ENCODE data around the gene PAX9. TPM values are rescaled to one million over a fixed set of nuclear protein-coding genes. Genes with fewer than 3 reads are reported as not detected.

The PAX9 gene
- total RNA-seq, 1 donor from 2014 or later: 0.13 TPM

DNA sequence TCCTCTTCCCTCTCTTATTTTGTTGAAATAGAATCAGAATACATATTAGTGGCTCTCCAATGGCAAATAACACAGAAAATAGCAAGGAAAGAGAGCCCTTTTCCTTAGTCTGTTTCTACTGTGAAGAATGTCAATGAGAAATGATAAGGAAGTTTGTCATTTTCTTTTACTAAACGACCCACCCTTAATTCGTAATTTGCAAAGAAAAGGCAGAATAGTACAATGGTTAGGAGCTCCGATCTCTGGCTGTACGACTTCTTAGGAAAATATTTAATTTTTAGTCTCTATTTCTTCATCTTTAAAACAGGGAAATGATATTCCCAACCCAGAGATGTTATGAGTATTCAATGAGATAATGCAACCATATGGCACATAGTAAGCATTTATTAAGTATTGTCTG, 6.0 kb downstream of the PAX9 start:
- Histone ChIP-seq H3K4me3 (ENCODE audit: low read depth, low read length) (no peak overlapping the region), H3K27me3 (ENCODE audit: control insufficient read depth, insufficient read depth, low read length) (peaks cover 41% of the 10 kb centered on the region)
- TF ChIP-seq, protein P1, sequence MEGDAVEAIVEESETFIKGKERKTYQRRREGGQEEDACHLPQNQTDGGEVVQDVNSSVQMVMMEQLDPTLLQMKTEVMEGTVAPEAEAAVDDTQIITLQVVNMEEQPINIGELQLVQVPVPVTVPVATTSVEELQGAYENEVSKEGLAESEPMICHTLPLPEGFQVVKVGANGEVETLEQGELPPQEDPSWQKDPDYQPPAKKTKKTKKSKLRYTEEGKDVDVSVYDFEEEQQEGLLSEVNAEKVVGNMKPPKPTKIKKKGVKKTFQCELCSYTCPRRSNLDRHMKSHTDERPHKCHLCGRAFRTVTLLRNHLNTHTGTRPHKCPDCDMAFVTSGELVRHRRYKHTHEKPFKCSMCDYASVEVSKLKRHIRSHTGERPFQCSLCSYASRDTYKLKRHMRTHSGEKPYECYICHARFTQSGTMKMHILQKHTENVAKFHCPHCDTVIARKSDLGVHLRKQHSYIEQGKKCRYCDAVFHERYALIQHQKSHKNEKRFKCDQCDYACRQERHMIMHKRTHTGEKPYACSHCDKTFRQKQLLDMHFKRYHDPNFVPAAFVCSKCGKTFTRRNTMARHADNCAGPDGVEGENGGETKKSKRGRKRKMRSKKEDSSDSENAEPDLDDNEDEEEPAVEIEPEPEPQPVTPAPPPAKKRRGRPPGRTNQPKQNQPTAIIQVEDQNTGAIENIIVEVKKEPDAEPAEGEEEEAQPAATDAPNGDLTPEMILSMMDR (IDR thresholded peaks at IDR 0.05; ENCODE audit: insufficient read depth, low read length, poor library complexity, severe bottlenecking): no peak

DNA sequence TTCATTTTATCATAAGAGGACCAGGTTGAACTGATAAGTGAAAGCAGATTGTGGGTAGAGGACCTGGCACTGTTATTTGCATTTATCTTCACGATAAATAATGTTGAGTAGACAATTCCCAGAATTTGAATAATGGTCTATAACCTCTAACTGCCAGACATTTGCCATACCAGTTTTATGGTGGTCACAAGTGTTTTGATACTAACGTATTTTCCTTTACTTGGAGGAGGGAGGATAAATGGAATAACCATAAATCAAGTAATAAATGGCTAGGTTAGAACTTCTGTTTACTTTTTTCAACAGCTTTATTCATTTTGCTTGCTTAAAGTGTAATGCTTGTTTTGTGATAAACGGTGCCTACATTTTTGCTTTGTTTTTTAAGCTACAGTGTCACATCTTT, 9.5 kb downstream of the PAX9 start:
- TF ChIP-seq, protein P1 (IDR thresholded peaks at IDR 0.05; ENCODE audit: insufficient read depth, low read length, poor library complexity, severe bottlenecking): no peak
- DNase-seq (ENCODE audit: low read depth): no peak

More for the DNA sequence above, 6.0 kb downstream of the PAX9 start:
- no peak for DNase-seq (ENCODE audit: low read depth)
- H3K36me3 ChIP-seq (ENCODE audit: control insufficient read depth, insufficient read depth, low read length): no peaks in the 10 kb centered on the region

DNA sequence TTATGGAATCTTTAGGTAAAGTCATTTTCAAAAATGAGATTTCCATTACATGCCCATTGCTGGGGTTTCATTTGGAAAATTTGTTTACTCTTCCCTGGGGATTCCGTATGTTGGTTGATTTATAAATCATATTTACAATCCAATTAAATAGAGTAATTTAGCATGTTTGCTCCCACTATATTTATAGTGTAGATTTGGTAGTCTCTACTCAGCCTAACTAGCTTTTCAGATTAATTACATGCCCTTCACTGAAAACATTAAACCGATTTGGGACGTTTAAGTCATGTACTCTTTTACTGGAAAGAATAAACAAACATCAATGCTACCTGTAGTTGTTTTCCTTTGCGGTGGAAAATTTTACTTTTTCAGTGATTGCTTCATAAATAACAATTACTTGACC, 10.4 kb downstream of the PAX9 start:
- Histone ChIP-seq H3K27me3 (ENCODE audit: control insufficient read depth, insufficient read depth, low read length) (peaks cover 11% of the 10 kb centered on the region), H3K36me3 (ENCODE audit: control insufficient read depth, insufficient read depth, low read length) (no peaks in the 10 kb centered on the region), H3K4me3 (ENCODE audit: low read depth, low read length) (no peak overlapping the region)
- TF ChIP-seq, protein P1 (IDR thresholded peaks at IDR 0.05; ENCODE audit: insufficient read depth, low read length, poor library complexity, severe bottlenecking): no peak
- no peak for DNase-seq (ENCODE audit: low read depth)

More for the DNA sequence above, 9.5 kb downstream of the PAX9 start:
- Histone ChIP-seq H3K36me3 (ENCODE audit: control insufficient read depth, insufficient read depth, low read length) (no peaks in the 10 kb centered on the region), H3K4me3 (ENCODE audit: low read depth, low read length) (no peak overlapping the region), H3K27me3 (ENCODE audit: control insufficient read depth, insufficient read depth, low read length) (peaks cover 17% of the 10 kb centered on the region)

DNA sequence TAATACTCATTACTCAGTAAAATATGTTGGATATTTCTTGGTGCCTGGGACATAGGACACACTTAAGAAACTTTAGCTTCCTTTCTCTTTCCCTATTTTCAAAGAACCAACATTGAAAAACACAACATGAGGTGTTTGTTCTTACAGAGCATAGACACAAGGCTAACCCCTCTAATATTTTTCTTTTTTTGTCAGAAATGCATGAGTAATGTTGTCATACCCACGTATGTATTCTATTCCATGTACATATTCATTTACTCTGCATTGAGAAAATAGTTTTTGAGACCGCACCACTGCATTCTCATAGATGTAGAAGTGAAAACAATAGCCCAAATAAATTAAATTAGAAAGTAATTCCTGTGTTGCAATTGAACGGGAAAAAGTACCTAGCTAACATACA, 13.0 kb downstream of the PAX9 start:
- DNase-seq (ENCODE audit: low read depth): no peak
- no peak overlapping the region for H3K4me3 ChIP-seq (ENCODE audit: low read depth, low read length)
- H3K27me3 ChIP-seq (ENCODE audit: control insufficient read depth, insufficient read depth, low read length): peaks cover 5% of the 10 kb centered on the region
- TF ChIP-seq, protein P1 (IDR thresholded peaks at IDR 0.05; ENCODE audit: insufficient read depth, low read length, poor library complexity, severe bottlenecking): no peak
- no peaks in the 10 kb centered on the region for H3K36me3 ChIP-seq (ENCODE audit: control insufficient read depth, insufficient read depth, low read length)

DNA sequence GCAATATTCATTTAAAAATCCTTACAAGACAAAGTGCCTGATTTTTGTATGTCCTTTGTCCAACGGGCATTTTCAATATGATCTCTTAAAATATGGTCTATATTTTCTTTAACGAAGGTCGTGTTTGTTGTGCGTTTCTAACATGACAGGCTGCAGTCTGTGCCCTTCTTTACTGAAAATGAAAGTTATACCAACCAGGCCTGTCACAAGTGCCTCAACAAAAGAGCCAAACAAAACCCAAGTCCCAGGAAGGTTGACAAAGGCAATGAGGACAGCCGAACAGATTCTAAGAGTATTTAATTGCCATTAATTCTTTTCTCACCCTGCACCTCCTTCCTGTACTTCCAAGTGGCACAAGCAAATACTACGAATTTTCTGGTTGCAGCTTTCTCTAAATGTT, 13.9 kb downstream of the PAX9 start:
- TF ChIP-seq, protein P1 (IDR thresholded peaks at IDR 0.05; ENCODE audit: insufficient read depth, low read length, poor library complexity, severe bottlenecking): no peak
- no peak for DNase-seq (ENCODE audit: low read depth)
- peaks cover 5% of the 10 kb centered on the region for H3K27me3 ChIP-seq (ENCODE audit: control insufficient read depth, insufficient read depth, low read length)

DNA sequence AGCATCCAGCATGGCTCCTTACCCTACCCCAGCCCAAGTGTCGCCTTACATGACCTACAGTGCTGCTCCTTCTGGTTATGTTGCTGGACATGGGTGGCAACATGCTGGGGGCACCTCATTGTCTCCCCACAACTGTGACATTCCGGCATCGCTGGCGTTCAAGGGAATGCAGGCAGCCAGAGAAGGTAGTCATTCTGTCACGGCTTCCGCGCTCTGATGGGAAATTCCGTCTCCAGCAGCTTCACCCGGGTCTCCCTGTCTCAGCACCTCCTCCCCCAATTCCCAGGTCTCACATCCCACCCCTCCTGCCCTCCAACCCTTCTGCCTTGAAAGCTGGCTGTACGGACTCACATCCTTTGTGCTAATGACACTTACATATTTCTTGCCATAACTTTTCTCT, 14.6 kb downstream of the PAX9 start:
- TF ChIP-seq, protein P1 (IDR thresholded peaks at IDR 0.05; ENCODE audit: insufficient read depth, low read length, poor library complexity, severe bottlenecking): no peak
- no peak for DNase-seq (ENCODE audit: low read depth)
- Histone ChIP-seq H3K36me3 (ENCODE audit: control insufficient read depth, insufficient read depth, low read length) (no peaks in the 10 kb centered on the region), H3K27me3 (ENCODE audit: control insufficient read depth, insufficient read depth, low read length) (peaks cover 5% of the 10 kb centered on the region), H3K4me3 (ENCODE audit: low read depth, low read length) (no peak overlapping the region)

More for the DNA sequence above, 13.9 kb downstream of the PAX9 start:
- Histone ChIP-seq H3K4me3 (ENCODE audit: low read depth, low read length) (no peak overlapping the region), H3K36me3 (ENCODE audit: control insufficient read depth, insufficient read depth, low read length) (no peaks in the 10 kb centered on the region)

All from kidney epithelial cell (primary cell).